ENCODE data around the gene KIAA0408.
"Not testable (repeated sequence)": the region's sequence is repeated elsewhere in the genome, so short reads cannot be mapped to it uniquely, and the experiment has no call there.

KIAA0408 gene

DNA sequence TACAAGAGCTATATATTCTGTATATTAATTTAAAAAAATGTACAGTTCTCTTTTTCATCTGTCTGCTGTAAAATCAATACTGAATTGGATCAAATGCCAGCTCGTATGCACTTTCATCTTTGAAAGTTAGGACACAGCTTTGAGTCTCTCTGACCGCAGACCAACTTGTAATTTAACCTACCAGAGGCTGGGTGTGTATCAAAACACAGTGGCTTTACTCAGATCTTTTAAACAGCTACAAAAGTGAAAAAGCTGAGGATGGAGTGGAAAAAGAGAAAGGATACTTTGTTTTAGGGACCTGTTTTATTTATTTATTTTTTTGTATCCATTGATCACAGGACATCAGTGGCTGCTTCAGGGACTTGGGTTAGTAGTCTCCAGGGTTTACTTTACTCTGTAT is 44.1 kb downstream of the KIAA0408 start:
- no peak overlapping the region for H3K4me3 ChIP-seq (ENCODE audit: low read length)
- DNase-seq (ENCODE audit: low read depth): no peak
- TF ChIP-seq, protein P1, sequence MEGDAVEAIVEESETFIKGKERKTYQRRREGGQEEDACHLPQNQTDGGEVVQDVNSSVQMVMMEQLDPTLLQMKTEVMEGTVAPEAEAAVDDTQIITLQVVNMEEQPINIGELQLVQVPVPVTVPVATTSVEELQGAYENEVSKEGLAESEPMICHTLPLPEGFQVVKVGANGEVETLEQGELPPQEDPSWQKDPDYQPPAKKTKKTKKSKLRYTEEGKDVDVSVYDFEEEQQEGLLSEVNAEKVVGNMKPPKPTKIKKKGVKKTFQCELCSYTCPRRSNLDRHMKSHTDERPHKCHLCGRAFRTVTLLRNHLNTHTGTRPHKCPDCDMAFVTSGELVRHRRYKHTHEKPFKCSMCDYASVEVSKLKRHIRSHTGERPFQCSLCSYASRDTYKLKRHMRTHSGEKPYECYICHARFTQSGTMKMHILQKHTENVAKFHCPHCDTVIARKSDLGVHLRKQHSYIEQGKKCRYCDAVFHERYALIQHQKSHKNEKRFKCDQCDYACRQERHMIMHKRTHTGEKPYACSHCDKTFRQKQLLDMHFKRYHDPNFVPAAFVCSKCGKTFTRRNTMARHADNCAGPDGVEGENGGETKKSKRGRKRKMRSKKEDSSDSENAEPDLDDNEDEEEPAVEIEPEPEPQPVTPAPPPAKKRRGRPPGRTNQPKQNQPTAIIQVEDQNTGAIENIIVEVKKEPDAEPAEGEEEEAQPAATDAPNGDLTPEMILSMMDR (conservative IDR thresholded peaks at IDR 0.05; ENCODE audit: low read length): no peak

DNA sequence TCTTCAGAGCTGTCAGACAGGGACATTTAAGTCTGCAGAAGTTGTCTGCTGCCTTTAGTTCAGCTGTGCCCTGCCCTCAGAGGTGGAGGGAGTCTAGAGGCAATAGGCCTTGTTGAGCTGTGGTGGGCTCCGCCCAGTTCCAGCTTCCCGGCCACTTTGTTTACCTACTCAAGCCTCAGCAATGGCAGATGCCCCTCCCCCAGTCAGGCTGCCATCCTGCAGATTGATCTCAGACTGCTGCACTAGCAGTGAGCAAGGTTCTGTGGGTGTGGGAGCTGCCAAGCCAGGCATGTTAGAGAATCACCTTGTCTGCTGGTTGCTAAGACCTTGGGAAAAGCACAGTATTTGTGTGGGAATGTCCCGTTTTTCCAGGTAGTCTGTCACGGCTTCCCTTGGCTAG is 46.1 kb downstream of the KIAA0408 start:
- H3K4me3 ChIP-seq (ENCODE audit: low read length); DNase-seq (ENCODE audit: low read depth): not testable (repeated sequence)

DNA sequence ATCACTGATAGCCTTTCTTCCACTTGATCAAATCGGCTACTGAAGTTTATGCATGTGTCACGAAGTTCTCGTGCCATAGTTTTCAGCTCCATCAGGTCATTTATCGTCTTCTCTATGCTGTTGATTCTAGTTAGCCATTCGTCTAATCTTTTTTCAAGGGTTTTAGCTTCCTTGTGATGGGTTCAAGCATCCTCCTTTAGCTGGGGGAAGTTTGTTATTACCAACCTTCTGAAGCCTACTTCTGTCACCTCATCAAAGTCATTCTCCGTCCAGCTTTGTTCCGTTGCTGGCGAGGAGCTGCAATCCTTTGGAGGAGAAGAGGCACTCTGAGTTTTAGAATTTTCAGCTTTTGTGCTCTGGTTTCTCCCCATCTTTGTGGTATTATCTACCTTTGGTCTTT is 47.2 kb downstream of the KIAA0408 start:
- DNase-seq (ENCODE audit: low read depth); H3K4me3 ChIP-seq (ENCODE audit: low read length): not testable (repeated sequence)

All from AG10803 (cell line).